Astrocyte of the cerebellum (primary cell): Measurements from ENCODE around the gene ARRB1.

ENCODE experiments used
- DNase-seq: peaks from one replicate; pipeline ENCODE4 v3.0.0-alpha.2; 2011; ENCODE audit warnings: low read depth
- H3K4me3 ChIP-seq: 2 replicates; pipeline ENCODE4 v1.5.1; 2011; ENCODE audit warnings: mild to moderate bottlenecking, low read depth, low read length, moderate library complexity
- in situ Hi-C: cut with HindIII; loops from 2 replicates; pipeline ENCODE4 v1.10.0; 2017; ENCODE audit warnings: low sequenced_read_pairs
- TF ChIP-seq, protein P1 (sequence below): IDR thresholded peaks from 2 replicates; pipeline ENCODE4 v1.5.1; 2012; ENCODE audit warnings: low read length, low read depth, moderate library complexity, mild to moderate bottlenecking; ENCODE audit errors: missing control alignments

ARRB1 gene

DNA sequence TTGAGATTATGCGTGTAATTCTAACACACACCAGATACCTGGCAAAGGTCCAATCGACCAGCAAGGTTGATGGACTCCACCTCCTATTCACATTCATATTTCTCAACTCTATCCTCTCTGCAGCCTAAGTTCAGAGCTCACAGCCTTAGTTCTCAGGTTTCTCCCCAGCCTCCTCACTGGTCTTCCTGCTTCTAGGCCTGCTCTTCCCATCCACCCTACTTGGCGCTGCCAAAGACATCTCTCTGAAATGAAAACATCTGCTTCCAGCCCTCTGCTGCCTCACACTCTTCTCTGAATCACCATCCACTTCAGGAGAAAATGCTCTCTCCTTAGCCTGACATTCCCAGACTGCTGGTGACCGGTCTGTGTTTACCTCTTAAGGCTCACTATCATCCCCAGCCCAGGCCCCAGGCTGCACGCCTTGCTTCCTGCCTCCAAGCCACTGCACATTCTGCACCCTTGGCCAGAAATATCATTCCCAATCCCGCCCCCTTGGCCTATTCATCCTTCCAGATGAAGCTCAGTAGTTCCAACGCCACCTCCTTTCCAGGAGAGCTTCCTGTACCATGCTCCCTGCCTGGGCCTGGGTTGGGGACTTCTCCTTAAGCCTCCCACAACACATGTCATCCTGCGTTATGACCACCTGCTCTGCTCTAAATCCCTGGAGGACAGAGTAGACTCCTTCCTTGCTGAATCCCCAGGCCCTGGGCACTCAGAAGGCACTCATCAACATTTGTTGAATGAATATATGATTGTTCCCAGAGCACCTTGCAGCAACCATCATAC is 3.5 kb downstream of the ARRB1 start:
- H3K4me3 ChIP-seq: no peak overlapping the region
- in situ Hi-C loops: no loop called here
- DNase-seq: no peak
- TF ChIP-seq, protein P1, sequence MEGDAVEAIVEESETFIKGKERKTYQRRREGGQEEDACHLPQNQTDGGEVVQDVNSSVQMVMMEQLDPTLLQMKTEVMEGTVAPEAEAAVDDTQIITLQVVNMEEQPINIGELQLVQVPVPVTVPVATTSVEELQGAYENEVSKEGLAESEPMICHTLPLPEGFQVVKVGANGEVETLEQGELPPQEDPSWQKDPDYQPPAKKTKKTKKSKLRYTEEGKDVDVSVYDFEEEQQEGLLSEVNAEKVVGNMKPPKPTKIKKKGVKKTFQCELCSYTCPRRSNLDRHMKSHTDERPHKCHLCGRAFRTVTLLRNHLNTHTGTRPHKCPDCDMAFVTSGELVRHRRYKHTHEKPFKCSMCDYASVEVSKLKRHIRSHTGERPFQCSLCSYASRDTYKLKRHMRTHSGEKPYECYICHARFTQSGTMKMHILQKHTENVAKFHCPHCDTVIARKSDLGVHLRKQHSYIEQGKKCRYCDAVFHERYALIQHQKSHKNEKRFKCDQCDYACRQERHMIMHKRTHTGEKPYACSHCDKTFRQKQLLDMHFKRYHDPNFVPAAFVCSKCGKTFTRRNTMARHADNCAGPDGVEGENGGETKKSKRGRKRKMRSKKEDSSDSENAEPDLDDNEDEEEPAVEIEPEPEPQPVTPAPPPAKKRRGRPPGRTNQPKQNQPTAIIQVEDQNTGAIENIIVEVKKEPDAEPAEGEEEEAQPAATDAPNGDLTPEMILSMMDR: no peak

DNA sequence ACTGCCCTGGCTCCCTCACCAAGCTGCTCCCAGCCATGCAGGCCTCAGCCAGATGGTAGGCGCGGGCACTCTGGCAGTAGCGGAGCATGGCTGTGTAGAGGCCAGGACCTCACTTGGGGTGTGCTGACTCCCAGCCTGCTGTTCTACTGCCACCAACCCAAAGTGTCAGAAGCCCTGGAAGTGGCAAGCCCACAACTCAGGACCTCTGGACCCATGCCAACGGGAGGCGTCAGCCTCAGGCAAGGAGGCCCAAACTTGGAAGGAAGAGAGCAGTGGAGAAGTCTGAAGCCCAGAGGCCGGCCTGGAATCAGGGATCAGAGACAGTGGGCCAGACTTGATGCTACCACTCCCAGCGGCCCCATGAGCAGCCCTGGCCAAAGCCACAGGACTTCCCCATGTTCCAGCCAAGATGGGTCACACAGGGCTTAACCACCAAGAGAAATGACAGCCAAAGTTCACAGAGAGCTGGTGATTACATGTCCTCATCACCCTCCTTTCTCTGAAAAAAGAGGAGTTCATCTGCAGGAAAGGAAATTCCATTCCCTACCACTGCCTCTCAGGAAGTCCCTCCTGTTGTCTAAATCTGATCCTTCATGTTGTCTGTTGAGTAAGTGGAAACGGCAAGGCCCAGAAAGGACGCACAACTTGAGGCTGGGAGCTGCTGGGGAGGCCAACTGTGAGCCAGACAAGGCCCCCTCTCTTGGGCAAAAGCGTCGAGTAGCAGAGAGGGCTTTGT is 4.4 kb downstream of the ARRB1 start:
- TF ChIP-seq, protein P1: no peak
- no peak for DNase-seq
- H3K4me3 ChIP-seq: no peak overlapping the region
- in situ Hi-C loops: no loop called here

DNA sequence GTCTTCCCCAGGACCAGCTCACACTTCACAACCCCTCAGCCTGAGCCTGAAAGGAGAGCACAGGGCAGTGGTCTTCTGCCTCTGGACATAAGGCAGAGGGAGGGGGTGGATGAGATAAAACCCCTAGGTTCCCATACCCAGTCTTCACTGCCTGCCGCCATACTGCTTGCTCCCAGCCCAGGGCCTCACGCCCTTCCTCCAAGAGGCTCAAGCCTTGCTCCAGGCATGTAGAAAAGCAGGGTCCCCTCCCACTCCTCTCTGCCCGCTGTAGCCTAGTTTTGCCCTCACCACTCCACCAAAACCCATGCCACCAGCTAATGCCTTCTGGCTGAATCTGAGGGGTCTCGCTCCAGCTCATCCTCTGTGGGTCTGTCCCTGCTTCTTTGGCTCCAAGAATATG is 5.2 kb downstream of the ARRB1 start:
- in situ Hi-C loops: no loop called here
- TF ChIP-seq, protein P1: no peak
- H3K4me3 ChIP-seq: no peak overlapping the region
- no peak for DNase-seq

DNA sequence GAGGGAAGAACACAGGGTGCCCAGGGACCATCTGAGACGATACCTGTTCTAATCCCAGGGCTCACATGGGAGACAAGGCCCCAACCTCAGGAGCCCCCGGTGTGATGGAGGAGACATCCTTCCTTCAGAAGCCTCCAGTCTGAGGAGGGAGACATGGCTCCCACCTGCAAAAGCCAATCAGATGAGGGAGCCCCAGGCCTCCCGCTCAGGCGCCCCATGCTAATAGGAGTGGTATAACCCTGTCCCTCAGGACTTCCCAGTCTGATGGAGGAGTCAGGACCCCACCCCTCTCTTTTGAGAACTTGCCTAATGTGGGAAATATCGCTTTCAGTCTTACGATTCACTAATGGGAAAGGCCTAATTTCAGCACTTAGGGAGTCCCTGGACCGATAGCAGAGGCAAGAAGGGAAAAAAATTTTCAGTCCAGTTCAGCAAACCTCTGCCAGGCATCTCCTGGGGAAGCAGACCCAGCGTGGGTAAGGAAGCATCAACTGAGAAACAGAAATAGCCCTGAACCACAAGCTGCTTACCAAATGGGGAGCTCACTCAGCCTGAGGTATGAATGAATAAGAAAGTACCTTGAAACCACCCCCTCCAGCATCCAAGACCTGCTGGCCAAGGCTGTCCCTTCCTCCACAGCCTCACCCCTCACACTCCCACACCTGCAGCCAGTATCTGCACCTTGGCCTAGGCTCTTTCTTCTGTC is 5.9 kb downstream of the ARRB1 start:
- DNase-seq: no peak
- H3K4me3 ChIP-seq: no peak overlapping the region
- in situ Hi-C loops: no loop called here
- TF ChIP-seq, protein P1: no peak

DNA sequence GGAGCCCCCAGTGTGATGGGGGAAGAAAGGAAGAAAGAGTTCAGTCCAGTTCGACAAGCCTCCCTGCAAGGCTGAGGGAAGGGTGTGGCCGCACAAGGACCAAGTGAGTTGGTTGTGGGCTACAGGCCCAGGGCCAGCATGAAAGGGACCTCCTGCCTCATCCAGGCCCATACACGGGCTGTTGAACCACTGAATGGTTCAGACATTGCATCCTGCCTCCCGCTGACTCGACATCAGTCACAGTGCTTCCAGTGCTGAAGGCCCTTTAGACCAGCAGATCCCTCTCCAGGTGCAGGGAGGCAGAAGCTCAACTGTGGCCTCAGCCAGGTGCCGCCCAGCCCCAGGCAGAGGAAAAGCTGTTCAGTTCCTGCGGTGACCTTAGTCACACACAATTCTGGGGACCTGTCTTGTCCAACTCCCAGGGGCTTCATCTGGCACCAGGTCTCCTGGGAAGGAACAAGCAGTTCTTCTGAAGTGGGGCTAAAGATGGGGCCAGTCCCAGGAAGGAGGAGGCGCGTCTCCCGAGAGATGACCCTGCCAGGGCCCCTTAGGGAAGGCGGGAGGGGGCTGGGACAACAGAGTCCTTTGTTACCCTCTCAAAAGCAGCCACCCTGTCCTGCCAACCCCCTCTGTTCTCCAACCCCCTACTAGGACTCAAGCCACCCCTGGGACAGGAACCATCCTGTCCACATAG is 6.6 kb downstream of the ARRB1 start:
- TF ChIP-seq, protein P1: no peak
- no peak for DNase-seq
- H3K4me3 ChIP-seq: no peak overlapping the region
- in situ Hi-C loops: no loop called here

DNA sequence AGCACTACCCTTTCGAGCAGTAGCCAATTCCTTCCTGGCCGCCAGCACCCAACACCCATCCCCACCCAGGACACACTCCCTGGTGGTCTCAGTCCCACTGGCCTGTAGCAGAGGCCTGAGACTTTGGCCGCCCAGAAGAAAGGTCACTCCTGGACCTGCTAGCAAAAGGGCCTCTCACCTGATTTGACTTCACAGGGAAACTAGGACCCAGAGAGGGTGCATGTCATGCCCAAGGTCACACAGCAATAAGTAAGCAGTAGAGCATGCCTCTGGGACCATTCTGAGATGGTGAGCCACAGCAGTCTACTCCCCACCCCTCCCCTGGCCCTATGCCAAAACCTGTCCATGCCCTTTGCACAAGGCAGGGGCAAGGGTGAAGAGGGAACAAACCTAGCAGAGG is 7.3 kb downstream of the ARRB1 start:
- no peak overlapping the region for H3K4me3 ChIP-seq
- in situ Hi-C loops: no loop called here
- TF ChIP-seq, protein P1: no peak
- no peak for DNase-seq
